ENCODE measurements around the gene RUNX3. TPM values are rescaled to one million over a fixed set of nuclear protein-coding genes. Genes with fewer than 3 reads are reported as not detected.

Gene RUNX3
- total and polyA plus RNA-seq, 9 donors = 0.22 to 4.5 (median 0.49) TPM

DNA sequence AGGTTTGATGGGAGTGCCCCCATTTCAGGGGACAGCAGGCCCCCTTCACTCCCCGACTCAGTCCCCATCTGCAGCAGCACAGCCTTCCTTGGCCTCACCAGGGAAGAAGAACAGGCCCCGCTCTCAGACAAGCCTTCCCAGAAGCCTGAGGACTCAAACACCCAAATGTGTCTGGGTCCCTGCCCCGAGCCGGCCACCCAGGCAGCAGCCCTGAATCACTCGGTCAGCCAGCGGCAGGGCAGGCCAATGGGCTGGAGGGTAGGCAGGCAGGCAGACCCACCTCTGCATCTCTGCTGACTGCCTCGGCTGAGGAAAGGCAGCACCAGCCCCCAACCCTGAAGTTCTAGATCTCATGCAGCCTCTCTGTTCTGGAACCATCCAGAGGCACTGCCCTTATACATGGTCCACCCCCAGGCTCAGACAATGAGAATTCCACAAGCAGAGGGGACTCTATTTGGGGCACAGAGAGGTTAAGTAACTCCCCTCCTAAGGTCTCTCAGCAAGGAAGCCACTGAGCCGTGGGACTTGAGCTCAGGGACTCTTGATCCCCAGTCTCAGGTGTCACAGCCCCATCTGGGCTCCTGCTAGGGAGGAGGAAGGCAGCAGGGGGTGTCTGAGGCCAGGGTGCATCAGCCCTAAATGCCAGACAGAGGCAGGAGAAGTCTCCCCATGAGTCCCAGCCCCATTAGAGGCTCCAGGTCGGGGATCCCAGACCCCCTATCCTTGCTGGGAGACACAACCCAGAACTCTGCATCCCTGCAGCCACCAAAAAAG lies 33.2 kb upstream of the RUNX3 start:
- H3K4me3 ChIP-seq (ENCODE audit: low read length) = no peak overlapping the region

DNA sequence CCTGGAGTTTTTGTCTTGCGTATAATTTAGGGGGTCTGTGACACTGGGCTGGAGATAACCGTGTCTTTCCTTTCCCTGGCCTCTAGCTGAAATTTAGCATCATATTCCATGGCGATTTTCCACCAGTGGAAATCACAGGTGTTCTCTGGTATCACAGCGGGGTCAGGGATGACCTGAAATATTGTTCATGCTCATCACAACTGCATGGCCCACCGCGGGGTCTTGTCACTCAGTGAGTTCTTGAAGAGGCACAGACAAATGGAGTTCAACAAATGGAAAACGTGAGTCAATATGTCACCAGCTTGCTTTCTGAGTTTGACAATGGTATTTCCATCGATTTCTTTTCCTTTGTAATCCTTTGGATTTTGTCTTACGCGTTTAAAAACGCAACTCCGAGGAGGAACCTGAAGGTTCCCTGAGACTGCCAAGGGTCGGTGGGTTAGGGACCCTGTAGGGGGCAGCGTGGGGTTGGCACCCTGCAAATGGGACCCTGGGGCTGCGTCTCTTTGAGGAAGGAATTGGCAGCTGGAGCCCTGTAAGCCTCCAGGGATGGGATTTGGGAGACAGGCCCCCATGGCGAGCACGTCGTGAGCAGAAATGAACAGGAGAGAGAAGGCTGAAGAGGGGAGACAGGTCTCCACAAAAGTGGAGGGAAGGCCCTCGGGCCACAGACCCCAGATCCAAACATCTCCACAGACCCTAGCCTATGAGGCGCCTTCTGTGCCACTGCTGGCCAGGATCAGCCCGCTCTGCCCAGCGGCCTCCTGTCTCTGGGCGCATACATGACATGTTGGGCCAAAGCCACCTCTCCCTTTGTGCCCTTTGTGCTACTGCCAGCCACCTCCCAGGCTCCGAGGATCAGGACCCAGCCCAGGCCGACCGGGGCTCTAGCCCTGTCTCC lies 32.1 kb upstream of the RUNX3 start:
- H3K4me1 ChIP-seq (ENCODE audit: control insufficient read depth, insufficient read depth, low read length) = no peaks in the 10 kb centered on the region
- H3K4me3 ChIP-seq (ENCODE audit: low read length) = no peak overlapping the region
- no peaks in the 10 kb centered on the region for H3K36me3 ChIP-seq (ENCODE audit: control insufficient read depth, insufficient read depth, low read length)
- DNase-seq = no peak
- H3K27ac ChIP-seq (ENCODE audit: low read length) = no peak overlapping the region
- H3K27me3 ChIP-seq (ENCODE audit: control insufficient read depth, insufficient read depth, low read length) = peaks cover 17% of the 10 kb centered on the region
- H3K9me3 ChIP-seq (replicated peaks; ENCODE audit: control insufficient read depth, low read depth, low read length) = no peaks in the 10 kb centered on the region
- WGBS (ENCODE audit: insufficient coverage) = 82% methylated on average over 25 of the region's 26 CpGs

More for the DNA sequence above, 33.2 kb upstream of the RUNX3 start:
- Histone ChIP-seq H3K9me3 (replicated peaks; ENCODE audit: control insufficient read depth, low read depth, low read length) (no peaks in the 10 kb centered on the region), H3K27me3 (ENCODE audit: control insufficient read depth, insufficient read depth, low read length) (peaks cover 20% of the 10 kb centered on the region), H3K27ac (ENCODE audit: low read length) (no peak overlapping the region), H3K36me3 (ENCODE audit: control insufficient read depth, insufficient read depth, low read length) (no peaks in the 10 kb centered on the region), H3K4me1 (ENCODE audit: control insufficient read depth, insufficient read depth, low read length) (no peaks in the 10 kb centered on the region)
- WGBS (ENCODE audit: insufficient coverage) = 54% methylated on average over 6 of the region's 9 CpGs
- no peak for DNase-seq

DNA sequence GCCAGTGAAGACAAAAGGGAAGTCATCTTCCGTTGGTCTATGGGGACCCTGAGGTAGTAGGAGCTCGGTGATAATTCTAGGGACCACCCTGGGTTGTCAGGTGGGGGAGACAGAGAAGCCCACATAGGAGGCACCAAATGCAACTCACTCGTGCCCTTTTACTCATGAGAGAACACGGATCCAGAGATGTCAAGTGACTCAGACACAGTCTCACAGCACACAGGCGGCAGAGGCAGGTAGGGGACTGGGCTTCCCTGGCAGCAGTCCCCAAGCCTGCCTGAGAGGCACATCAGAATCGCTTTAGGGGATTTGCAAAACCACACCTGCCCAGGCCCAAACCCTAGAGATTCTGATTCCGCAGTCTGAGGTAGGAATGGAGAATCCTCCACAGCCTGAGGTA lies 31.3 kb upstream of the RUNX3 start:
- DNase-seq = no peak
- H3K9me3 ChIP-seq (replicated peaks; ENCODE audit: control insufficient read depth, low read depth, low read length) = no peaks in the 10 kb centered on the region
- H3K36me3 ChIP-seq (ENCODE audit: control insufficient read depth, insufficient read depth, low read length) = no peaks in the 10 kb centered on the region
- H3K4me1 ChIP-seq (ENCODE audit: control insufficient read depth, insufficient read depth, low read length) = no peaks in the 10 kb centered on the region
- no peak overlapping the region for H3K4me3 ChIP-seq (ENCODE audit: low read length)
- H3K27me3 ChIP-seq (ENCODE audit: control insufficient read depth, insufficient read depth, low read length) = peaks cover 18% of the 10 kb centered on the region
- no peak overlapping the region for H3K27ac ChIP-seq (ENCODE audit: low read length)
- 70% methylated on average over 4 of the region's 7 CpGs for WGBS (ENCODE audit: insufficient coverage)

DNA sequence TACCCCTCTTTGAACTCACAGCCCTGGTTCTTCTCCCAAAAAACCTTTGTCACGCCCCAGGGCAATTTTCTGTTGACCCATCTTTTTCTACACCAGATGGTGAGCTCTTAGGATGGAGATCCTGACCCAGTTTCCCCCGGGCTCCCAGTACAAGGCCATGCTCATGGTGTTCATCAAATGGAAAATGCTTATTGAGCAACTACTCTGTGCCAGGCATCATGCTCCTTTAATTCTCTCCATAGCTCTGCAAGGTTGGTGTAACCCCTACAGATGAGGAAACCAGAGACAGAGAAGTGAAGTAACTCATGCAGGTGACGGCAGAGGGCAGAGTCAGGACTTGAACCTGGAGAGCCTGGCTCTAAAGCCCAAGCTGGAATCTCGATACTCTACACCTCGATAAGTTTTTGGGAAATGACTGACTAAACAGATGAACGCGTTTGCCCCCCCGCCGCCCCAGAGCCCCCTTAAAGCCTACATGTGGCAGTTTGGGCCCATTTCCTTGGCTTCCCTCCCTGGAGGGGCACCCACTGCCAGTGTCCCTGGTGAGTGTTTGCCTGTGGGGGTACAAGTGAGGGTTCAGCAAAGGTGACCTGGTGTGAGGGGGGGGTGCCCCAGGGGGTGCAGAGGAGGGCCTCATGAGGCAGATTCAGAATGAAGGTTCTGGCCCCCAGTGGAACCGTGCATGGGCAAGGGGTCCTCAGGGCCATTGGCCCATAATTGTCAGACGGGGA lies 30.2 kb upstream of the RUNX3 start:
- no peaks in the 10 kb centered on the region for H3K9me3 ChIP-seq (replicated peaks; ENCODE audit: control insufficient read depth, low read depth, low read length)
- no peak for DNase-seq
- H3K4me3 ChIP-seq (ENCODE audit: low read length) = no peak overlapping the region
- H3K4me1 ChIP-seq (ENCODE audit: control insufficient read depth, insufficient read depth, low read length) = no peaks in the 10 kb centered on the region
- H3K27me3 ChIP-seq (ENCODE audit: control insufficient read depth, insufficient read depth, low read length) = peaks cover 19% of the 10 kb centered on the region
- H3K27ac ChIP-seq (ENCODE audit: low read length) = no peak overlapping the region
- no peaks in the 10 kb centered on the region for H3K36me3 ChIP-seq (ENCODE audit: control insufficient read depth, insufficient read depth, low read length)
- 95% methylated on average over 8 of the region's 11 CpGs for WGBS (ENCODE audit: insufficient coverage)

DNA sequence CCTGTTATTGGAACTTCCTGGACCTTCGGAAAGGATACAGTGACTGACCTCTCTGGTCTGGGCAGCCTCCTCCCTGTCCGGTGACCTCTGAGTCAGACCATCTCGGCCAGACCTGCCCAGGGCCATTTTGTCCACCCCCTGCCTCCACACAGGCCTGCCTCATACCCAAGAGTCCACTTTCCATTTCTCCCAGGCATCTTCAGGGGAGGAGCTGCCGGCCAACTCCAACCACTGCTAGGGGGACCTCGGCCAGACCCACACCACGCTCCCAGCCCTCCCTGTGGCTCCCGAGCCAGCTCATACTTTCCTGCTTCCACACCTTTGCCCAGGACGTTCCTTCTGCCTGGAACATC lies 29.5 kb upstream of the RUNX3 start:
- Histone ChIP-seq H3K27ac (ENCODE audit: low read length) (no peak overlapping the region), H3K9me3 (replicated peaks; ENCODE audit: control insufficient read depth, low read depth, low read length) (no peaks in the 10 kb centered on the region), H3K4me3 (ENCODE audit: low read length) (no peak overlapping the region), H3K4me1 (ENCODE audit: control insufficient read depth, insufficient read depth, low read length) (no peaks in the 10 kb centered on the region), H3K27me3 (ENCODE audit: control insufficient read depth, insufficient read depth, low read length) (peaks cover 21% of the 10 kb centered on the region), H3K36me3 (ENCODE audit: control insufficient read depth, insufficient read depth, low read length) (no peaks in the 10 kb centered on the region)
- DNase-seq = no peak
- 67% methylated on average over 8 of the region's 8 CpGs for WGBS (ENCODE audit: insufficient coverage)

DNA sequence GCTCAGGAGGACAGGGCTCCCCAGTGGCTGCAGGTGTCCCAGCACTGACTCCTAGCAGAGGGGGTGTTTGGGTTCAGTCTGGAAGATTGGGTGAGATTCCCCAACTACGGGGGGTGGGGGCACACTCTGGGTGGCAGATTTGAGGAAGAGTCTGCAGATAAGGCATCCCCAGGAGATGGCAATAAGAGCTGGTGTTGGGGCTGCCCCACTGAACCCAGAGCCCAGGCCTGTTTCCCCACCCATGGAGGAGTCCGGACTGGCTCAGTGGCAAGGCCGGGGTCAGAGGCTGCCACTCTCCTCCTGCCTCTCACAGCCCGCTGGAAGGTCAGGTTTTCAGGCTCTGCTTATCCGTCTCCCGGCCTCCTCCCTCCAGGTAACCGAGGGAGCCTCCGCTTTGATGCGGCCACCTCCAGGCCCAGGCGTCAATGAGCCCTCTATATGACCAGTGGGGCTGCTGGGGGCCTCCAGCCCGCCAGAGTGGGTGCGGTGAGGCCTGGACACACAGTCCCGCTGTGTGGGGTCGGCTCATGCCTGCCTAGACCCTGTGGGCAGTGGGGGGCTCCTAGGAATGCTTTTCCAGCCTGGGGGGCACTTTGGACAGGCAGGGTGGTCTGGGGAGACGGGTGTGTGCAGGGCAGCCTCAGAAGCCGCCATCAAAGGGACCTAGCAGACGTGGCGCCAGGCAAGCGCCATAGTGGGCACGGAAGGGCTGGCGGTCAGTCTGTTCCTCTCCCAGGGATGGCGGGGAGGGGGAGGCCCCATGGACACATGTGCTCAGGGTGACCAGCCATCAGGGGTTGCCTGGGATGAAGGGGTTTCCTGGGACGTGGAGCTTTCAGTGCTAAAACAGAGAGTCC lies 28.9 kb upstream of the RUNX3 start:
- Histone ChIP-seq H3K36me3 (ENCODE audit: control insufficient read depth, insufficient read depth, low read length) (no peaks in the 10 kb centered on the region), H3K27me3 (ENCODE audit: control insufficient read depth, insufficient read depth, low read length) (peaks cover 21% of the 10 kb centered on the region), H3K4me1 (ENCODE audit: control insufficient read depth, insufficient read depth, low read length) (no peaks in the 10 kb centered on the region), H3K27ac (ENCODE audit: low read length) (no peak overlapping the region), H3K4me3 (ENCODE audit: low read length) (no peak overlapping the region), H3K9me3 (replicated peaks; ENCODE audit: control insufficient read depth, low read depth, low read length) (no peaks in the 10 kb centered on the region)
- DNase-seq = no peak
- WGBS (ENCODE audit: insufficient coverage) = 86% methylated on average over 20 of the region's 23 CpGs

DNA sequence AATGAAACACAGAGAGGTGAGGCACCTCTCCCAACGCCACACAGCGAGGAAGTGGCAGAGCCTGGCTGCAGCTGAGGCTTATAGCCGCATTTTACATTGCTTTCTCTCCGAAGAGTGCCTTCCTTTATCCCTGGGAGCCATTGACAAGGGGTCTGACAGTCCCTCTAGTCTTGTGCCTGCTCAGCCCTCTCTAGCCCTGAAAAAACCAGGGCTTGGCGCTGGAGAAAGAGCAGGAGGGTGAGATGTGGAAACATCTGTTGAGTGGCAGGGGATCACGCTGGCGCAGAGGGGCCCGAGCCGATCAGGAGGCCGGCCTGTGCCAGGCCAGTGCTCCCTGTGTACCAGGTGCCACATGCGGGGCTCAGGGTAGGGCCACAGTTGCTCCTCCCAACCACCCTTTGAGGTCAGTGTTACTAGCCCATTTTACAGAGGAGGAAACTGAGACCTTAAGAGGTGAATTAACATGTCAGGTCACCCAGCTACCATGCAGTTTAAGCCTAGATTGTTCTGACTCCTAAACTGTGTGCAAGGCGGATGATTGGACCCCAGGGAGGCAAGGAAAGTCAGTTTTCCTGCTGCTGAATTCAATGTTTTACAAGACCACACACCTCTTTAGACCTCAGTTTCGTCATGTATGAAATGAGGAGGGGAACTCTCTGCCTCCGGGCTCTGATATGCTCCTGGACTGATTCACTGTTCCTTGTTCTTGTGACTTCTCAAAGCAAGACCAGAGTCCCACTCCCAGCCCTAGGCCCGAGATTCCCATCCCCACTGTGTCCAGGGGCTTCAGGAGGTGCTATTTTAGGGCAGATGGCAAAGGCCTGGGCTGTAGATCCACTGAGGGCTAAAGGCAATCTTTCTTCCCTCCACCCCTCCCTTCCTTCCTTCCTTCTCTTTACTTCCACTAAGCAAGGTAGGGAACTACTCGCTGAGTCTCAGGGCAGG lies 28.0 kb upstream of the RUNX3 start:
- WGBS (ENCODE audit: insufficient coverage) = 90% methylated on average over 4 of the region's 16 CpGs

DNA sequence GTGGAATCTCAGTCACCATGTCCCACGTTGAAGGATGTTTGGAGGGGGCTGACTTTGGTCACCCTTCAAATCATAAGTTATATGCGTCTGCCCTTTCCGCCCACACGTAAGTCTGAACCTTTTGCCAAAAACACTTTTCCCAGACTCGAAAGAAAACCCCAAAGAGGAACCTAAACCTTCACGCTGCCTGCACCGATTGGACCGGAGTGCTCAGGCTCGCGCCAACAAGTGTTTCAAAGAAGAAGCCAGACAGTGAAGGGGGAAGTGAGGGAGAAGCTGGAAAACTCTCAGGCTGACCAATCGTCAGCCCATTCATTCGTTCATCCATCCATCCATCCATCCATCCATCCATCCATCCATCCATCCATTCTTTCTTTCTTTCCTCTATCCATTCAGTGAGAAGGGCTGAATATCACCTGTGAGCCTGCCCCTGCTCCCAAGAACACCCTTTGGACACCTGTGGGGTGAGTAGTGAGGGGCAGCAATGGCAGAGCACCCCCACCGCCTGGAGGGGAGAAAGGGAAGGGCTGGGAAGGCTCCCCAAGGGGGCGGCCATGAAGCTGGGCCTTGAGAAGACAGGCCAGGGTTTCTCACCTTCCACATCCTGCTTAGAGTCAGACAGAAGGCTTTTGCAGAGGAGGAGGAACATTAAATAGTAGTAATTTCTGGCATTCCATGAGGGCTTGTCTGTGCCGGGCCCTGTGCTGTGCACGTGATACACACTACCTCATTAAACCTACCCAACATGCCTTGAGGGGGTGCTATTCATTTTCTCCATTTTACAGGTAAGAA lies 27.1 kb upstream of the RUNX3 start:
- H3K27ac ChIP-seq (ENCODE audit: low read length) = no peak overlapping the region
- no peak overlapping the region for H3K4me3 ChIP-seq (ENCODE audit: low read length)
- H3K9me3 ChIP-seq (replicated peaks; ENCODE audit: control insufficient read depth, low read depth, low read length) = no peaks in the 10 kb centered on the region
- H3K36me3 ChIP-seq (ENCODE audit: control insufficient read depth, insufficient read depth, low read length) = no peaks in the 10 kb centered on the region
- H3K27me3 ChIP-seq (ENCODE audit: control insufficient read depth, insufficient read depth, low read length) = peaks cover 17% of the 10 kb centered on the region
- peak; percentile 34 for DNase-seq
- 20% methylated on average over 1 of the region's 16 CpGs for WGBS (ENCODE audit: insufficient coverage)
- no peaks in the 10 kb centered on the region for H3K4me1 ChIP-seq (ENCODE audit: control insufficient read depth, insufficient read depth, low read length)

More for the DNA sequence above, 28.0 kb upstream of the RUNX3 start:
- DNase-seq = no peak
- Histone ChIP-seq H3K36me3 (ENCODE audit: control insufficient read depth, insufficient read depth, low read length) (no peaks in the 10 kb centered on the region), H3K4me3 (ENCODE audit: low read length) (no peak overlapping the region), H3K27me3 (ENCODE audit: control insufficient read depth, insufficient read depth, low read length) (peaks cover 18% of the 10 kb centered on the region), H3K27ac (ENCODE audit: low read length) (no peak overlapping the region), H3K4me1 (ENCODE audit: control insufficient read depth, insufficient read depth, low read length) (no peaks in the 10 kb centered on the region), H3K9me3 (replicated peaks; ENCODE audit: control insufficient read depth, low read depth, low read length) (no peaks in the 10 kb centered on the region)

All from muscle of leg (tissue), 11 donors.